Type B pancreatic cell (in vitro differentiated cells): ENCODE measurements around the gene ABCC12. TPM values are rescaled to one million over a fixed set of nuclear protein-coding genes. Genes with fewer than 3 reads are reported as not detected.

ENCODE experiments used
- DNase-seq: peaks from one replicate; pipeline ENCODE4 v3.0.0; 2021; ENCODE audit warnings: mixed read lengths; ENCODE audit not compliant: unreplicated experiment; ENCODE audit errors: extremely low spot score
- H3K27ac Mint-ChIP-seq: 2 replicates; pipeline ENCODE4 v1.8.0; 2021; ENCODE audit warnings: mild to moderate bottlenecking, mixed read lengths
- H3K27me3 Mint-ChIP-seq: 2 replicates; pipeline ENCODE4 v1.8.0; 2021; ENCODE audit warnings: mixed read lengths
- H3K36me3 Mint-ChIP-seq: 2 replicates; pipeline ENCODE4 v1.8.0; 2021; ENCODE audit warnings: mixed read lengths
- H3K4me1 Mint-ChIP-seq: one replicate; pipeline ENCODE4 v1.8.0; 2021; ENCODE audit warnings: mixed read lengths; ENCODE audit not compliant: unreplicated experiment
- H3K4me3 Mint-ChIP-seq: 2 replicates; pipeline ENCODE4 v1.8.0; 2021; ENCODE audit warnings: mild to moderate bottlenecking, mixed read lengths
- H3K9me3 Mint-ChIP-seq: 2 replicates; pipeline ENCODE4 v1.8.0; 2021; ENCODE audit warnings: mixed read lengths
- CTCF ChIP-seq: fragments of 200-600 bp; sonication (generic); conservative IDR thresholded peaks from 2 replicates; pipeline ENCODE4 v1.5.0; 2021; ENCODE audit warnings: antibody characterized with exemption, mild to moderate bottlenecking
- total RNA-seq: library from RNA; stranded (reverse); gene quantifications from 2 replicates; pipeline ENCODE4 v1.2.1, GENCODE V29; 2021; ENCODE audit warnings: low replicate concordance

The ABCC12 gene
- total RNA-seq, 1 donor from 2014 or later = 0.10 TPM

DNA sequence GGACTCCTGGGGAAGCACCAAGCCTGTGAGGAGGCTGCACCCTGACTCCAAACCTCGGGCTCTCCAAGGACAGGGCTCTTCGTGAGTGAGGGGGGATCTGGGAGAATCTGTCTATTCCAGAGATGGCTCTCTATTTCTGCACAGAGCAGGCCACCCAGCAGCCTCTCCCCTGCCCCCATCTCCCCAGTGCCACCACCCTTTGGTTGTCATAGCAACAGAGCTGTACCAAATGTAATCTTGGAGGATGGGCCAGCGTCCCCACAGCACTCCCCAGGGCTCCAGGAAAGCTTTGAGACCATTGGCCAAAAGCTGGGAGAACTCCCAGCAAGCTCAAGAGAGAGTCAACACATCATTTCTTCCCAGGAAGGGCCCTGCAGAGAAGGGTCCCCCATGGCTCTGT lies 49.3 kb downstream of the ABCC12 start:
- H3K27me3 Mint-ChIP-seq = peaks cover 11% of the 10 kb centered on the region
- no peaks in the 10 kb centered on the region for H3K36me3 Mint-ChIP-seq
- no peak overlapping the region for H3K27ac Mint-ChIP-seq
- TF ChIP-seq CTCF = no peak
- no peak for DNase-seq
- no peak overlapping the region for H3K4me3 Mint-ChIP-seq
- H3K9me3 Mint-ChIP-seq = no peaks in the 10 kb centered on the region
- no peaks in the 10 kb centered on the region for H3K4me1 Mint-ChIP-seq

Other genes starting within 250 kb of the ABCC12 start
- 61.5 and 65.5 TPM in 2 replicates for gene LONP2, start 88.3 kb upstream of the ABCC12 start, total RNA-seq
- gene ABCC11, start 91.5 kb upstream of the ABCC12 start, total RNA-seq = 0.07 and 0.19 TPM in 2 replicates
- gene SIAH1, start 229.4 kb upstream of the ABCC12 start, total RNA-seq = 23.3 and 26.8 TPM in 2 replicates